ENCODE data around the gene DNAH14.
"Not testable (repeated sequence)": the region's sequence is repeated elsewhere in the genome, so short reads cannot be mapped to it uniquely, and the experiment has no call there.

Gene DNAH14

GRCh38 chr1:225191199-225191753 is 261.8 kb downstream of the DNAH14 start:
- Mint-ChIP-seq H3K27ac (no peak overlapping the region), H3K9me3 (peaks cover 10% of the 10 kb centered on the region), H3K27me3 (ENCODE audit: low read depth) (no peaks in the 10 kb centered on the region), H3K4me3 (no peak overlapping the region), H3K4me1 (ENCODE audit: low read depth) (no peaks in the 10 kb centered on the region), H3K36me3 (ENCODE audit: low read depth) (no peaks in the 10 kb centered on the region)

DNA sequence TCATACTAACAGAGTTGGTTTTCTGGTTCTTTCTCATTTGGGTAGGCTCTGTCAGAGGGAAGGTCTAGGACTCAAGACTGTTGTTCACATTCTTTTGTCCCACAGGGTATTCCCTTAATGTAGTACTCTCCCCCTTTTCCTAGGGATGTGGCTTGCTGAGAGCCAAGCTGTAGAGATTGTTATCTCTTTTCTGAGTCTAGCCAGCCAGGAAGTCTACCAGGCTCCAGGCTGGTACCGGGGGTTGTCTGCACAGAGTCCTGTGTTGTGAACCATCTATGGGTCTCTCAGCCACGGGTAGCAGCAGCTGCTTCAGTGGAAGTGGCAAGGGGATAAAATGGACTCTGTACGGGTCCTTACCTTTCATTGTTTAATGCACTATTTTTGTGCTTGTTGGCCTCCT is 272.0 kb downstream of the DNAH14 start:
- Mint-ChIP-seq H3K36me3 (ENCODE audit: low read depth) (no peaks in the 10 kb centered on the region), H3K4me3 (no peak overlapping the region), H3K27ac (no peak overlapping the region), H3K27me3 (ENCODE audit: low read depth) (no peaks in the 10 kb centered on the region), H3K9me3 (no peaks in the 10 kb centered on the region), H3K4me1 (ENCODE audit: low read depth) (no peaks in the 10 kb centered on the region)

DNA sequence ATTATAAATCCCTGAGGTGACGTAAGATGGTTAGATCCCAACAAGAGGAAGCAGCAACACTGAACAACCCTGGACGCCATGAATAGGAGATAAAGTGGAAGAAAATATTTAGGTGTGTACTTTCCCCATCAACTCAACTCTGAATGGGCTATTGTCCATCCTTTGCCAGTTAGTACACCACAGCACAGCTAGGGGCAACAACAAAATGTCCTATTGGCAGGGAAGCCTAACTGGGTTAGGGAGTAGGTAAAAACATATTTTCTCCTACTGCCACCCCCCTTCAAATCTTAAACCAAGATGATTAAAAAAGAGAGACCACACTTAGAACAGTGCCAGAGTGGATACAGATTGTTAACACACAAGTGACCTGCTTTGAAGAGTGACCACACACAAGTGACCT is 278.3 kb downstream of the DNAH14 start:
- no peaks in the 10 kb centered on the region for H3K36me3 Mint-ChIP-seq (ENCODE audit: low read depth)
- H3K4me3 Mint-ChIP-seq, result no peak overlapping the region
- H3K27ac Mint-ChIP-seq, result no peak overlapping the region
- no peaks in the 10 kb centered on the region for H3K27me3 Mint-ChIP-seq (ENCODE audit: low read depth)
- H3K9me3 Mint-ChIP-seq, result no peaks in the 10 kb centered on the region
- H3K4me1 Mint-ChIP-seq (ENCODE audit: low read depth), result no peaks in the 10 kb centered on the region

- H3K27ac Mint-ChIP-seq, result no peak overlapping the region
- H3K4me3 Mint-ChIP-seq, result no peak overlapping the region
- H3K36me3 Mint-ChIP-seq (ENCODE audit: low read depth), result no peaks in the 10 kb centered on the region
- no peaks in the 10 kb centered on the region for H3K9me3 Mint-ChIP-seq
- no peaks in the 10 kb centered on the region for H3K27me3 Mint-ChIP-seq (ENCODE audit: low read depth)
- H3K4me1 Mint-ChIP-seq (ENCODE audit: low read depth), result no peaks in the 10 kb centered on the region
Observed at GRCh38 chr1:225209153-225209552, 279.7 kb downstream of the DNAH14 start.

DNA sequence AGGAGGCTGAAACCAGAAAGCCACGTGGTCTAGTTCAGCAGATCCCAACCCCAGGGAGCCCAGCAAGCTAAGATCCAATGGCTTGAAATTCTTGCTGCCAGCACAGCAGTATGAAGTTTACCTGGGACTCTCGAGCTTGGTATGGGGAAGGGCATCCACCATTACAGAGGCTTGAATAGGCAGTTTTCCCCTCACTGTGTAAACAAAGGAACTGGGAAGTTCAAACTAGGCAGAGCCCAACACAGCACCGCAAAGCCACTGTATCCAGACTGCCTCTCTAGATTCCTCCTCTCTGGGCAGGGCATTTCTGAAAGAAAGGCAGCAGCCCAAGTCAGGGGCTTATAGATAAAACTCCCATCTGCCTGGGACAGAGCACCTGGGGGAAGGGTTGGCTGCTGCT is 280.7 kb downstream of the DNAH14 start:
- not testable (repeated sequence) for H3K36me3 Mint-ChIP-seq (ENCODE audit: low read depth); H3K27me3 Mint-ChIP-seq (ENCODE audit: low read depth); H3K9me3 Mint-ChIP-seq; H3K27ac Mint-ChIP-seq; H3K4me1 Mint-ChIP-seq (ENCODE audit: low read depth); H3K4me3 Mint-ChIP-seq

GRCh38 chr1:225211694-225212442 is 282.4 kb downstream of the DNAH14 start:
- not testable (repeated sequence) for H3K27me3 Mint-ChIP-seq (ENCODE audit: low read depth); H3K4me1 Mint-ChIP-seq (ENCODE audit: low read depth); H3K4me3 Mint-ChIP-seq; H3K9me3 Mint-ChIP-seq; H3K27ac Mint-ChIP-seq; H3K36me3 Mint-ChIP-seq (ENCODE audit: low read depth)

DNA sequence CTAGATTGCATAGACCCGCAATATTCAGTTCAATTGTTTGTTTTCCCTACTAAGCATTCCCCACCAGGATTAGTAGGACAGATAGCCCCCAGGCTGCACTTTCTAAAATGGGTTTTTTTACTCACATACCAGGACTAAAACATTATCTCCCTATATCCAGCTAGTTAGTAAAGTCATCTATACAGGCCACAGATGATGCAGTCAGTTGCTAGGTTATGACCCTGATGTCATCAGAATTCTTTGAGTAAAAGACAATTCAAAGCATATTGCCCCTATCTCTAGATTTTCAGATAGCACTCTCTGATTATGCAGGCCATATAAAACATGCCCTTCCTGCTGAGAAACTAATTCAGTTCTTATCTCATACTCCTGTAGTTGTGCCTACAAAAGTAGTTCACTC is 294.8 kb downstream of the DNAH14 start:
- Mint-ChIP-seq H3K9me3 (no peaks in the 10 kb centered on the region), H3K27me3 (ENCODE audit: low read depth) (no peaks in the 10 kb centered on the region), H3K4me1 (ENCODE audit: low read depth) (no peaks in the 10 kb centered on the region)

DNA sequence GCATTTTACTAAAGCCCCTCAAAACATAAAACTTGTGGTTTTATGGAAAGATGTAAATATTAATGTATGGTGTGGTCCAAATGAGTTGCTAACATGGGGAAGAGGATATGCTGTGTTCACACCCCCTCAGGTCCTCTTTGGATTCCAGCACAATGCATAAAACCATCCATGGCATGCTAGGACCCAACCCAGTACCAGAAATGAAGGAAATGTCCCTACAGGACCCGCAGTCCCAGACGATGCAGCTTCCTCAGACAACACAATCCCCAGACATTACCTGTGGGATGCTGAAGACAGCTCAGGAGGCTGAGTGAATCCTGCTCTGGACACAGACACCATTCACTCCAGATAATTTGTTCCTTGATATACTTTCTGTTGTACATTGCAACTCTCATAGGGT is 296.2 kb downstream of the DNAH14 start:
- H3K4me1 Mint-ChIP-seq (ENCODE audit: low read depth), result no peaks in the 10 kb centered on the region
- no peak overlapping the region for H3K4me3 Mint-ChIP-seq
- no peaks in the 10 kb centered on the region for H3K9me3 Mint-ChIP-seq
- H3K27ac Mint-ChIP-seq, result no peak overlapping the region
- H3K27me3 Mint-ChIP-seq (ENCODE audit: low read depth), result no peaks in the 10 kb centered on the region
- H3K36me3 Mint-ChIP-seq (ENCODE audit: low read depth), result no peaks in the 10 kb centered on the region

More for the DNA sequence above, 294.8 kb downstream of the DNAH14 start:
- Mint-ChIP-seq H3K4me3 (no peak overlapping the region), H3K36me3 (ENCODE audit: low read depth) (no peaks in the 10 kb centered on the region), H3K27ac (no peak overlapping the region)

- no peaks in the 10 kb centered on the region for H3K36me3 Mint-ChIP-seq (ENCODE audit: low read depth)
- H3K4me3 Mint-ChIP-seq, result no peak overlapping the region
- H3K4me1 Mint-ChIP-seq (ENCODE audit: low read depth), result no peaks in the 10 kb centered on the region
- no peak overlapping the region for H3K27ac Mint-ChIP-seq
- H3K27me3 Mint-ChIP-seq (ENCODE audit: low read depth), result no peaks in the 10 kb centered on the region
- no peaks in the 10 kb centered on the region for H3K9me3 Mint-ChIP-seq
Observed at GRCh38 chr1:225228871-225229303, 299.4 kb downstream of the DNAH14 start.

- not testable (repeated sequence) for H3K4me3 Mint-ChIP-seq, H3K9me3 Mint-ChIP-seq
Observed at GRCh38 chr1:225229429-225229828, 300.0 kb downstream of the DNAH14 start.

DNA sequence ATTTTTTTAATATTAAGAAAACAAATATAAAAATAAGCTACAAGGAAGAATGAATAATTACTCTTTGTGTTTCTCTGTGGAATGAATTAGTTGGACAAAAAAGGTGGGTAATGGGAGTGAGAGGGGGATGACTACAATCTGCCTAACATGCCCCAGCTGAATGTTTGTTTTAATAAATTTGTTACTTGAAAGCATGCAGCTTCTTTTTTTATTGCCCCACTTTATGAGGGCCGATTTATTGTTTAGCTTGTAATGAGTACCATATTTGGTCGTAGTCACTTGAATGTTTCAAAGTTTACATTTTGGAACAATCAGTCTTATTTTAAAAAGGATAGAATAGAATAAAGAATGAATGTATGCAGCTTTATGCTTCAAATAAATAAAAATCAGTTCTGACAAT is 301.0 kb downstream of the DNAH14 start:
- Mint-ChIP-seq H3K4me1 (ENCODE audit: low read depth) (no peaks in the 10 kb centered on the region), H3K4me3 (no peak overlapping the region), H3K27me3 (ENCODE audit: low read depth) (no peaks in the 10 kb centered on the region)

More at GRCh38 chr1:225229429-225229828, 300.0 kb downstream of the DNAH14 start:
- H3K27me3 Mint-ChIP-seq (ENCODE audit: low read depth); H3K36me3 Mint-ChIP-seq (ENCODE audit: low read depth); H3K27ac Mint-ChIP-seq; H3K4me1 Mint-ChIP-seq (ENCODE audit: low read depth): not testable (repeated sequence)

DNA sequence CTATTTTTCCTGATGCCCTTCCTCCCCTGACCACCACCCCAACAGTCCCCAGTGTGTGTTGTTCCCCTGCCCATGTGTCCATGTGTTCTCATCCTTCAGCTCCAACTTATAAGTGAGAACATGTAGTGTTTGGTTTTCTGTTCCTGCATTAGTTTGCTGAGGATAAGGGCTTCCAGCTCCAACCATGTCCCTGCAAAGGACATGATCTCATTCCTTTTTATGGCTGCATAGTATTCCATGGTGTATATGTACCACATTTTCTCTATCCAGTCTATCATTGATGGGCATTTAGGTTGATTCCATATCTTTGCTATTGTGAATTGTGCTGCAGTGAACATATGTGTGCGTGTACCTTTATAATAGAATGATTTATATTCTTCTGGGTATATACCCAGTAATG is 303.5 kb downstream of the DNAH14 start:
- not testable (repeated sequence) for H3K36me3 Mint-ChIP-seq (ENCODE audit: low read depth); H3K27me3 Mint-ChIP-seq (ENCODE audit: low read depth); H3K27ac Mint-ChIP-seq; H3K4me3 Mint-ChIP-seq; H3K4me1 Mint-ChIP-seq (ENCODE audit: low read depth); H3K9me3 Mint-ChIP-seq

More for the DNA sequence above, 301.0 kb downstream of the DNAH14 start:
- Mint-ChIP-seq H3K27ac (no peak overlapping the region), H3K36me3 (ENCODE audit: low read depth) (no peaks in the 10 kb centered on the region), H3K9me3 (no peaks in the 10 kb centered on the region)

DNA sequence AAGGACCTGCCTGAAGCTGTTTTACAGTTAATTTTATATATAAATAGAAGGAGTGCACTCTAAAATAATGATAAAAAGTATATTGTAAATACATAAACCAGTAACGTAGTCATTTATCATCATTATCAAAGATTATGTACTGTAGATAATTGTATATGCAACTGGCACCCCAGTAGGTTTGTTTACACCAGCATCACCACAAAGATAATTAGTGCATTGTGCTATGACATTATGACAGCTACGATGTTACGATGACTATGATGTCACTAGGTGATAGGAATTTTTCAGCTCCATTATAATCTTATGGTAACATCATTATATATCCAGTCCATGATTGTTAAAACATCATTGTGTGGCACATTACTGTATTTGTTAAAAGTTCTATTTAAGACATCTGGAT is 313.1 kb downstream of the DNAH14 start:
- Mint-ChIP-seq H3K27me3 (ENCODE audit: low read depth) (no peaks in the 10 kb centered on the region), H3K36me3 (ENCODE audit: low read depth) (no peaks in the 10 kb centered on the region), H3K9me3 (no peaks in the 10 kb centered on the region), H3K4me3 (no peak overlapping the region), H3K4me1 (ENCODE audit: low read depth) (no peaks in the 10 kb centered on the region), H3K27ac (no peak overlapping the region)

- no peaks in the 10 kb centered on the region for H3K9me3 Mint-ChIP-seq
- H3K36me3 Mint-ChIP-seq (ENCODE audit: low read depth), result no peaks in the 10 kb centered on the region
- no peaks in the 10 kb centered on the region for H3K4me1 Mint-ChIP-seq (ENCODE audit: low read depth)
- H3K27me3 Mint-ChIP-seq (ENCODE audit: low read depth), result no peaks in the 10 kb centered on the region
- no peak overlapping the region for H3K27ac Mint-ChIP-seq
- no peak overlapping the region for H3K4me3 Mint-ChIP-seq
Observed at GRCh38 chr1:225250432-225250831, 321.0 kb downstream of the DNAH14 start.

DNA sequence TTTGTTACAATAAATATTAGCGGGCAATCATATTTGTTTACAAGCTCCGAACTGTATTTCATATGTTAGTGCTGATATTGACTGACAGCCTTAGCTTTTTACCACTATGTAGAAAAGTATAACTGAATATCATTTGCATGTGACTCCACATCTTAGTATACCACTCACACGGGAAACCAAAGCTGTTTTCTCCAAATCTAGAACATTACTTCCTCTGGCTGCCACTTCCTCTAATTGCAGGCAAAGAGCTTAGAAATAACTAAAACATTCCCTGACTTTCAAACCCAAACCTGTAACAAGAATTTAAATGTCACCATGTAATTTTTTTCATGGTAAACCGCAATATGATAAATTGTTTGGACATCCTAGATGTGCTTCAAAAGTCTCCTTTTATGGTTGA is 323.7 kb downstream of the DNAH14 start:
- no peak overlapping the region for H3K27ac Mint-ChIP-seq
- no peaks in the 10 kb centered on the region for H3K36me3 Mint-ChIP-seq (ENCODE audit: low read depth)
- no peaks in the 10 kb centered on the region for H3K27me3 Mint-ChIP-seq (ENCODE audit: low read depth)

More for the DNA sequence above, 323.7 kb downstream of the DNAH14 start:
- Mint-ChIP-seq H3K4me1 (ENCODE audit: low read depth) (no peaks in the 10 kb centered on the region), H3K9me3 (no peaks in the 10 kb centered on the region), H3K4me3 (no peak overlapping the region)

Measured in T-helper 1 cell treated with Interleukin-12 subunit alpha and Interleukin-12 subunit beta and Interleukin-4 antibody, amounts not matched to agents 30 μg/mL and 1 μg/mL, for 36 hours (primary cell).